NT2/D1 (cell line): ENCODE results near the gene AGRN.

ENCODE experiments used
- SUZ12 ChIP-seq: IDR thresholded peaks from 2 replicates; pipeline ENCODE4 v1.6.1; 2011; ENCODE audit not compliant: insufficient read length, insufficient read depth; ENCODE audit errors: extremely low read depth
- YY1 ChIP-seq: IDR thresholded peaks from 2 replicates; pipeline ENCODE4 v1.6.1; 2011; ENCODE audit not compliant: insufficient read length, insufficient read depth
- ZNF274 ChIP-seq: IDR thresholded peaks from 2 replicates; pipeline ENCODE4 v1.6.1; 2011; ENCODE audit warnings: mild to moderate bottlenecking, low read depth, low read length

- no peak for TF ChIP-seq YY1
- no peak for TF ChIP-seq ZNF274
- no peak for TF ChIP-seq SUZ12
Measured at GRCh38 chr1:1023700-1024099, 3.8 kb downstream of the AGRN start.
